ENCODE results near the gene SLC5A11.

The SLC5A11 gene

DNA sequence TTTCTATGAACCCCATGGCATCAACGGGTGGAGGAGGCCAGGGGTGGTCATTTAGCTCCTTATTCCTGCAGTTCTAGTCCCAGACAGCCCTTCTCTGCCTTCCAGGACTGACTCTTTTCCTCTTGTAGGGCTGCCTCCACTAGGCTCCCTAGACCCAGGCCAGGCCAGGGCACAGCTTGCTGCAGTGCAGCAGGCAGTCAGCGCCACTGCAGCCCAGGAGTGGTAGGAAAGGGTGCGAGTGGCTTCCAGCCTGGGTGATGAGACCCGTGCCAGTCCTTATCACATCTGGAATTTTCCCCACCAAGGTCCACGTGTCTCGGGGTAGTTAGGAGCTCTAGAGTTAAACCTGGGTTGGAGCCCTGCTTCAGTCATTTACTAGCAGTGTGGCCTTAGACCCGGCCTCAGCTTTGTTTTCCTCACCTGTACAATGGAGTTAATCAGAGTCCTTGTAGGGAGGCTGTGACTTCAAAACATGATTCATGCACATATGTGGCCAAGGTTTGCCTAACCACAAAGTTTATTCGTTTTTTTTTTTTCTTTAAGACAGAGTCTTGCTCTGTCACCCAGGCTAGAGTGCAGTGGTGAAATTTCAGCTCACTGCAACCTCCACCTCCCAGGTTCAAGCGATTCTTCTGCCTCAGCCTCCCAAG is 4.7 kb downstream of the SLC5A11 start:
- TF ChIP-seq, protein P1, sequence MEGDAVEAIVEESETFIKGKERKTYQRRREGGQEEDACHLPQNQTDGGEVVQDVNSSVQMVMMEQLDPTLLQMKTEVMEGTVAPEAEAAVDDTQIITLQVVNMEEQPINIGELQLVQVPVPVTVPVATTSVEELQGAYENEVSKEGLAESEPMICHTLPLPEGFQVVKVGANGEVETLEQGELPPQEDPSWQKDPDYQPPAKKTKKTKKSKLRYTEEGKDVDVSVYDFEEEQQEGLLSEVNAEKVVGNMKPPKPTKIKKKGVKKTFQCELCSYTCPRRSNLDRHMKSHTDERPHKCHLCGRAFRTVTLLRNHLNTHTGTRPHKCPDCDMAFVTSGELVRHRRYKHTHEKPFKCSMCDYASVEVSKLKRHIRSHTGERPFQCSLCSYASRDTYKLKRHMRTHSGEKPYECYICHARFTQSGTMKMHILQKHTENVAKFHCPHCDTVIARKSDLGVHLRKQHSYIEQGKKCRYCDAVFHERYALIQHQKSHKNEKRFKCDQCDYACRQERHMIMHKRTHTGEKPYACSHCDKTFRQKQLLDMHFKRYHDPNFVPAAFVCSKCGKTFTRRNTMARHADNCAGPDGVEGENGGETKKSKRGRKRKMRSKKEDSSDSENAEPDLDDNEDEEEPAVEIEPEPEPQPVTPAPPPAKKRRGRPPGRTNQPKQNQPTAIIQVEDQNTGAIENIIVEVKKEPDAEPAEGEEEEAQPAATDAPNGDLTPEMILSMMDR (conservative IDR thresholded peaks at IDR 0.05; ENCODE audit: control insufficient read depth, insufficient read depth, low read depth, low read length), result no peak
- DNase-seq (ENCODE audit: low read depth), result peak; percentile 75
- H3K4me3 ChIP-seq (ENCODE audit: control insufficient read depth, low read depth, low read length), result no peak overlapping the region

DNA sequence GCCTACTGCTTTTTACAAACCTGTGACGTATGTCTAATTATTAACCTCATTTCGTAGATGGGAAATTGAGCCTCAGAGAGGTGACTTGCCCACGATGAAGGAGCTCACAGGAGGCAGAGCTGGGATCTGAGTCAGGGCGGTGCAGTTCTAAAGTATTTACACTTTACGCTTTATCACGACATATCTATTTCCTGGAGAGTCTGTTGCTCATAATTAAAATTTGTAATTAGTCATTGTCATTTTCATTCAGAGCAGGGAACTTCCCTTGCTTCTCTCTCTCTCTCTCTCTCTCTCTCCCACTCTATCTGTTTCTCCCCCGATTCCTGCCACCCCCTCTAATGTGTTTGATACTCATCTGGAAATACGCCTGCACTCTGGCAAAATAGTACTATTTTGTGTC is 5.9 kb downstream of the SLC5A11 start:
- DNase-seq (ENCODE audit: low read depth), result peak; percentile 45
- no peak overlapping the region for H3K4me3 ChIP-seq (ENCODE audit: control insufficient read depth, low read depth, low read length)
- TF ChIP-seq, protein P1 (conservative IDR thresholded peaks at IDR 0.05; ENCODE audit: control insufficient read depth, insufficient read depth, low read depth, low read length), result no peak

DNA sequence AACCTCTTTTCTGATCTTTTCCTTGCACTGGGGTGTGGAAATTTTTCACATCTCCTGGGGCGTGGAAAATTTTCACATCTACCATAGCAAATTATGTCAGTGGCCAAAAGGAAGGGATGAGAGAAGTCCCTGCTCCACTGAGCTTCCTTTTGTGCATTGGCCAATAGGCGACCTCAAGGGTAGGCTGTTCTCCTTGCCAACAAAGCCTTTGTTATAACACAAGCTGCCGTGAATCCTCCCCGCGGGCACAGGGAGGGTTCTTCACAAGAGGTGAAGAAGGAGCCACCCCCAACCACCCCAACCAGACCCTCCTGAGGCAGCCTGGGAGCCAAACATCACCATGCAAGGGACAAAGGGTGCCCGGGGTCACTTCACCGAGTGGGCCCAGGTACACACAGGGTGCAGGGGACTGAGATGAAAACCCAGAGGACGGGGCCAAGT is 6.5 kb downstream of the SLC5A11 start:
- DNase-seq (ENCODE audit: low read depth), result no peak

DNA sequence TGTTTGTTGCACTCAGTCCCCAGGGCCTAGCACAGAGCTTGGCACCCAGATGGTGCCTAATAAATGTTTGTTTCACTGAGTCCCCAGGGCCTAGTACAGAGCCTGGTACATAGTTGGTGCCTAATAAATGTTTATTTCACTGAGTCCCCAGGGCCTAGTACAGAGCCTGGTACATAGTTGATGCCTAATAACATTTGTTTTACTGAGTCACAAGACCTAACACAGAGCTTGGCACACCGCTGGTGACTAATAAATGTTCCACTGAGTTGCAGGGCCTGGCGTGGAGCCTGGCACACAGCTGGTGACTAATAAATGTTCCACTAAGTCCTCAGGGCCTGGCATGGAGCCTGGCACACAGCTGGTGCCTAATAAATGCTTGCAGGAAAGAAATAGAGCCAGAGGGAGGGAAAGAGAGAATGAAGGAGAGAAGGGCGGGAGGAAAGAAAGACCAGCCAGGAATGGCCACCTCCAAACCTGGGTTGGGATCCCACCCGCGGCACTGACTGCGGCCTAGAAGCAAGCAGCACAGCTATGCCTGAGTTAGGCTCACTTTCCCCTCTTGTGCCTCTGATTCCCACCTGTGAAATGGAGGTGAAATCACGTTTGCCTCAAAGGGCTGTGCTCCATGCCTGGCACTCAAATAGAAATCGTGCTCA is 7.5 kb downstream of the SLC5A11 start:
- TF ChIP-seq, protein P1 (conservative IDR thresholded peaks at IDR 0.05; ENCODE audit: control insufficient read depth, insufficient read depth, low read depth, low read length), result no peak
- H3K4me3 ChIP-seq (ENCODE audit: control insufficient read depth, low read depth, low read length), result no peak overlapping the region

More for the DNA sequence above, 6.5 kb downstream of the SLC5A11 start:
- H3K4me3 ChIP-seq (ENCODE audit: control insufficient read depth, low read depth, low read length), result no peak overlapping the region
- TF ChIP-seq, protein P1 (conservative IDR thresholded peaks at IDR 0.05; ENCODE audit: control insufficient read depth, insufficient read depth, low read depth, low read length), result no peak

DNA sequence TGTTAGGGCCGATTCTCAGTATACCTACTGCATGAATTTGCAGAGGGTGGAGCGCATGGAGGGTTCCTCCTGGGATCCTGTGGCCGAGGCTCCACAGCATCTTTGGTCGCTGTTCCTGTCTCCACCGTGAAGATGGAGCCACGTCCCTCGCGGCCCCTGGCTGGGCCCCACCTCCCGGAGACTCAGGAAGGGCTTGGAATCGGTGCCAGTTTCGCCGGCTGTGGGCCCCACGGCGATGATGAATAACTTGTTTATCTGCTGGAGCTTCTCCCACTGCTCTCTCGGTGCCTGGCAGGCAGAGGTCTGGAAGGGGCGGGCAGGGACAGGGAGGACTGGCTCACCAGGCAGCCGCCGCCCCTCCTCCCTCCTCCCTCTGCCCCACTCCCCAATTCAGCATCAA is 8.1 kb downstream of the SLC5A11 start:
- no peak overlapping the region for H3K4me3 ChIP-seq (ENCODE audit: control insufficient read depth, low read depth, low read length)
- DNase-seq (ENCODE audit: low read depth), result peak; percentile 53
- TF ChIP-seq, protein P1 (conservative IDR thresholded peaks at IDR 0.05; ENCODE audit: control insufficient read depth, insufficient read depth, low read depth, low read length), result no peak

More for the DNA sequence above, 7.5 kb downstream of the SLC5A11 start:
- DNase-seq (ENCODE audit: low read depth), result peak; percentile 65

DNA sequence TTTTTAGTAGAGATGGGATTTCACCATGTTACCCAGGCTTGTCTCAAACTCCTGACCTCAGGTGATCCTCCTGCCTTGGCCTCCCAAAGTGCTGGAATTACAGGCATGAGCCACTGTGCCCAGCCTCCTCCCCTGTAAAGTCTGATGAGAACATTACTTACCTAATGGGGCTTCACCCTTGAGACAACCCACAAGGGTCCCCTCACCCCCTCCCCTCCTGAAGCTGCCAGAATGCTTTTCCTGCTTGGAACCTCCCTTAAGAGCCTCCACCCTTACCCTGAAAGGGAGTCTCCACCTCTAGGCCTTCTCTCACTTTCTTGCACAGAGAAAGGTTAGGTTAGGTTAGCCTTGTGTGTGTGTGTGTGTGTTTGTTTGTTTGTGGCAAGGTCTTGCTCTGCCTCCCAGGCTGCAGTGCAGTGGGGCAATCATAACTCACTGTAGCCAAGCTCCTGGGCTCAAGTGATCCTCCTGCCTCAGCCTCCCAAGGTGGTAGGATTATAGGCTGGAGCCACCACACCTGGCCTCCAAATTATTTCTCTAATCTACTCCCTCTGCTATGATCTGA is 8.9 kb downstream of the SLC5A11 start:
- H3K4me3 ChIP-seq (ENCODE audit: control insufficient read depth, low read depth, low read length), result no peak overlapping the region
- TF ChIP-seq, protein P1 (conservative IDR thresholded peaks at IDR 0.05; ENCODE audit: control insufficient read depth, insufficient read depth, low read depth, low read length), result no peak

More for the DNA sequence above, 8.9 kb downstream of the SLC5A11 start:
- no peak for DNase-seq (ENCODE audit: low read depth)
